ENCODE results near the gene ERBB4. TPM values are rescaled to one million over a fixed set of nuclear protein-coding genes. Genes with fewer than 3 reads are reported as not detected.
"Not testable (repeated sequence)": the region's sequence is repeated elsewhere in the genome, so short reads cannot be mapped to it uniquely, and the experiment has no call there.

Gene ERBB4
- total RNA-seq, 1 donor from 2014 or later, result 22.6 TPM

GRCh38 chr2:212109217-212109616, 429.4 kb downstream of the ERBB4 start:
- Histone ChIP-seq H3K27me3 (no peaks in the 10 kb centered on the region), H3K27ac (no peak overlapping the region), H3K9me3 (no peaks in the 10 kb centered on the region), H3K4me1 (no peaks in the 10 kb centered on the region), H3K4me3 (no peak overlapping the region), H3K36me3 (no peaks in the 10 kb centered on the region)
- DNase-seq (no peak), ATAC-seq (peak; percentile 76)
- intact Hi-C loops (cut with DNase I), result no loop called here
- TF ChIP-seq CTCF (IDR thresholded peaks at IDR 0.05), result no peak

- DNase-seq, result no peak
- intact Hi-C loops (cut with DNase I), result no loop called here
- ATAC-seq, result no peak
- H3K36me3 ChIP-seq, result no peaks in the 10 kb centered on the region
- no peak overlapping the region for H3K4me3 ChIP-seq
- no peaks in the 10 kb centered on the region for H3K4me1 ChIP-seq
- no peaks in the 10 kb centered on the region for H3K27me3 ChIP-seq
- no peak for TF ChIP-seq CTCF (IDR thresholded peaks at IDR 0.05)
- no peak overlapping the region for H3K27ac ChIP-seq
- no peaks in the 10 kb centered on the region for H3K9me3 ChIP-seq
These were observed 430.6 kb downstream of the ERBB4 start for GRCh38 chr2:212107989-212108388.

- no peak overlapping the region for H3K4me3 ChIP-seq
- H3K27me3 ChIP-seq, result no peaks in the 10 kb centered on the region
- ATAC-seq (no peak), DNase-seq (no peak)
- no peaks in the 10 kb centered on the region for H3K4me1 ChIP-seq
- intact Hi-C loops (cut with DNase I), result no loop called here
- no peaks in the 10 kb centered on the region for H3K36me3 ChIP-seq
- no peak for TF ChIP-seq CTCF (IDR thresholded peaks at IDR 0.05)
- no peak overlapping the region for H3K27ac ChIP-seq
- no peaks in the 10 kb centered on the region for H3K9me3 ChIP-seq
These were observed 431.6 kb downstream of the ERBB4 start for GRCh38 chr2:212107014-212107413.

GRCh38 chr2:212106536-212106935, 432.1 kb downstream of the ERBB4 start:
- H3K27ac ChIP-seq; H3K9me3 ChIP-seq; intact Hi-C loops (cut with DNase I); ATAC-seq; H3K4me3 ChIP-seq; H3K27me3 ChIP-seq; H3K4me1 ChIP-seq; H3K36me3 ChIP-seq; DNase-seq: not testable (repeated sequence)

- no peak for TF ChIP-seq CTCF (IDR thresholded peaks at IDR 0.05)
- DNase-seq, result no peak
- H3K4me3 ChIP-seq, result no peak overlapping the region
- no peaks in the 10 kb centered on the region for H3K36me3 ChIP-seq
- no peak for ATAC-seq
- intact Hi-C loops (cut with DNase I), result no loop called here
- H3K4me1 ChIP-seq, result no peaks in the 10 kb centered on the region
- no peak overlapping the region for H3K27ac ChIP-seq
- H3K27me3 ChIP-seq, result no peaks in the 10 kb centered on the region
- H3K9me3 ChIP-seq, result no peaks in the 10 kb centered on the region
These were observed 438.9 kb downstream of the ERBB4 start for GRCh38 chr2:212099658-212100057.

- ATAC-seq, result no peak
- no peak for TF ChIP-seq CTCF (IDR thresholded peaks at IDR 0.05)
These were observed 439.6 kb downstream of the ERBB4 start for GRCh38 chr2:212098966-212099365.

More at GRCh38 chr2:212098966-212099365, 439.6 kb downstream of the ERBB4 start:
- DNase-seq, result no peak
- Histone ChIP-seq H3K27ac (no peak overlapping the region), H3K27me3 (no peaks in the 10 kb centered on the region), H3K9me3 (no peaks in the 10 kb centered on the region), H3K4me3 (no peak overlapping the region), H3K36me3 (no peaks in the 10 kb centered on the region), H3K4me1 (no peaks in the 10 kb centered on the region)
- intact Hi-C loops (cut with DNase I), result no loop called here

Measured in upper lobe of right lung (tissue), 1 donor.